Keratinocyte (primary cell): ENCODE measurements around the gene EYS. TPM values are rescaled to one million over a fixed set of nuclear protein-coding genes. Genes with fewer than 3 reads are reported as not detected.

Experiments used
- DNase-seq: peaks from one replicate; pipeline ENCODE4 v3.0.0-alpha.2; 2011; ENCODE audit warnings: low read depth, missing footprints, low spot score
- FAIRE-seq: peaks from 2 replicates; lab custom pipeline; 2011; peaks lifted over from hg19 to GRCh38; lab: Jason Lieb, UNC
- H2AFZ ChIP-seq: 2 replicates; pipeline ENCODE4 v1.6.0; 2012; ENCODE audit warnings: low read length, control low read depth, inconsistent platforms; ENCODE audit not compliant: control insufficient read depth
- H3K27ac ChIP-seq: 2 replicates; pipeline ENCODE4 v1.5.1; 2011; ENCODE audit warnings: low read length; ENCODE audit not compliant: control insufficient read depth, insufficient read depth
- H3K27me3 ChIP-seq: 3 replicates; pipeline ENCODE4 v1.6.0; 2011; ENCODE audit warnings: low read length; ENCODE audit not compliant: control insufficient read depth, insufficient read depth; ENCODE audit errors: extremely low read depth
- H3K36me3 ChIP-seq, 2 experiments: 2 replicates in 1 of 2; 3 replicates in 1 of 2; pipeline ENCODE4 v1.5.1; 2011; ENCODE audit warnings: low read length in 2 of 2, mild to moderate bottlenecking in 1 of 2; ENCODE audit not compliant: control insufficient read depth in 2 of 2, insufficient read depth in 2 of 2; ENCODE audit errors: extremely low read depth in 1 of 2
- H3K4me1 ChIP-seq: 3 replicates; pipeline ENCODE4 v1.5.1; 2011; ENCODE audit warnings: low read length; ENCODE audit not compliant: control insufficient read depth, insufficient read depth; ENCODE audit errors: extremely low read depth
- H3K4me2 ChIP-seq: 3 replicates; pipeline ENCODE4 v1.6.0; 2011; ENCODE audit warnings: low read depth, low read length; ENCODE audit not compliant: control insufficient read depth, insufficient read depth; ENCODE audit errors: extremely low read depth
- H3K4me3 ChIP-seq, 3 experiments: fragments of 200-600 bp in 1 of 3; sonication (generic) in 1 of 3; 2 replicates in 2 of 3; 3 replicates in 1 of 3; pipeline ENCODE4 v1.5.1; 2011 to 2016; ENCODE audit warnings: low read length in 3 of 3, mild to moderate bottlenecking in 3 of 3, control low read depth in 2 of 3, inconsistent platforms in 1 of 3, low read depth in 1 of 3, mixed read lengths in 1 of 3, mixed run types in 1 of 3, moderate library complexity in 1 of 3; ENCODE audit not compliant: control insufficient read depth in 2 of 3, insufficient read depth in 2 of 3; ENCODE audit errors: extremely low read depth in 1 of 3
- H3K79me2 ChIP-seq: 2 replicates; pipeline ENCODE4 v1.6.0; 2012; ENCODE audit warnings: low read length; ENCODE audit not compliant: control insufficient read depth, insufficient read depth
- H3K9ac ChIP-seq: 3 replicates; pipeline ENCODE4 v1.6.0; 2011; ENCODE audit warnings: low read length; ENCODE audit not compliant: control insufficient read depth, insufficient read depth; ENCODE audit errors: extremely low read depth
- H3K9me1 ChIP-seq: 3 replicates; pipeline ENCODE4 v1.6.0; 2011; ENCODE audit warnings: low read length; ENCODE audit not compliant: control insufficient read depth, insufficient read depth; ENCODE audit errors: extremely low read depth
- H3K9me3 ChIP-seq: 2 replicates; pipeline ENCODE4 v1.5.1; 2012; ENCODE audit warnings: low read depth, low read length; ENCODE audit not compliant: control insufficient read depth
- H4K20me1 ChIP-seq: 3 replicates; pipeline ENCODE4 v1.6.0; 2011; ENCODE audit warnings: low read length; ENCODE audit not compliant: control insufficient read depth, insufficient read depth; ENCODE audit errors: extremely low read depth
- EZH2 ChIP-seq: IDR thresholded peaks from one replicate; pipeline ENCODE4 v1.6.1; 2012; ENCODE audit warnings: inconsistent platforms, mild to moderate bottlenecking, low read length, moderate library complexity
- dilution Hi-C: fragments of 300-500 bp; cut with MboI; formaldehyde crosslinking; loops from one replicate; pipeline ENCODE4 v1.7.0; 2020; ENCODE audit warnings: low sequenced_read_pairs; ENCODE audit not compliant: extremely low pct_ligation_motif_present
- polyA plus RNA-seq, 5 experiments: library from polyadenylated mRNA; depleted of rRNA in 3 of 5; stranded (reverse) in 3 of 5; stranded (forward) in 1 of 5; unstranded in 1 of 5; fragments of >200 nt; gene quantifications; 1 replicate in 1 of 5; 2 replicates in 3 of 5; 3 replicates in 1 of 5; pipeline versions ENCODE4 v1.2.1 to v1.2.3, GENCODE V29; 2011 to 2012; ENCODE audit warnings: missing spikeins in 2 of 5, low read depth in 1 of 5, low replicate concordance in 1 of 5
- TF ChIP-seq, protein P1 (sequence below), 3 experiments: IDR thresholded peaks in 1 of 3; conservative IDR thresholded peaks in 1 of 3; optimal IDR thresholded peaks in 1 of 3; 2 replicates in 2 of 3; 3 replicates in 1 of 3; pipeline versions ENCODE3 to v1.5.1; 2011; ENCODE audit warnings: low read length in 3 of 3, mild to moderate bottlenecking in 3 of 3, moderate library complexity in 2 of 3, control low read depth in 1 of 3, inconsistent platforms in 1 of 3; ENCODE audit not compliant: insufficient read depth in 2 of 3; ENCODE audit errors: extremely low read depth in 1 of 3

EYS gene
- polyA plus RNA-seq, 1 donor (not counting 4 experiments of a cell fraction or from before 2014, with no cell fraction given), result 0.34 TPM

DNA sequence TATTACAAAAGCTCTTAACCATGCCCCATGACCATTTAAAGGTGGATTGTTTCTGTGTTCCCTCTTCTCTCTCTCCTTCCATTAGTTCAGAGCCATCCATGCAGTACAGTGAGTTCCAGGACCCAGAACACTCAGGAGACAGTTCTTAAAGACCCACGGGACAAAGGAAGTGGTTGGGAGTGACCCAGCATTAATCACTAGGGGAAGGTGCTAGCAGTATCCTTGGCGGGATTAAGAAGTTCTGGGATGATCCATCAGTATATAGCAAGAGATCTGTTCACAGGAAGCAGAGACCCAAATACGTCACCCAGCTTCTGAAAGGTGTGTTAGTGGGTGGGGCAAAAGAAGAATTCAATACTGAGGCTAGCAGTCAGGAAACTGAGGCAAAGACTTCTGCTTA, 1917.3 kb downstream of the EYS start:
- dilution Hi-C loops, result no loop called here

DNA sequence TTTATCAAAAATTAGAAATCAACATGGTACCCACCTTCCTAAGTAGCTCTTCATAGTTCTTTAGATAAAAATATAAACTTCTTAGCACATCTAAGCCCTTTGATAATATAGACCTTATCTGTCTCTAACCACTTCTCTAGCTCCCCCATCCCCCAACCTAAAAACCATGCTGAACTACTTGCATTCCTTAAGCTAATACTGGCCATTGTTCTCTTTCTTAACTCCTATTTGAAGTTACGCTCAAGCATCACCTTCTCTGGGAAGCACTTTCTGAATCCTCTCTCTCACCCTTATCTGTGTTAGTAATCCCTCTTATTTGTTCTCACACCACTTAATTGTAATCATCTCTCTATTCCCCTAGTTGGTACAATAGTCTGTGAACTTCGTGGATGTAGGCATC, 1918.5 kb downstream of the EYS start:
- H3K9me1 ChIP-seq, result no peaks in the 10 kb centered on the region
- H4K20me1 ChIP-seq, result no peaks in the 10 kb centered on the region
- dilution Hi-C loops, result no loop called here
- TF ChIP-seq, protein P1, sequence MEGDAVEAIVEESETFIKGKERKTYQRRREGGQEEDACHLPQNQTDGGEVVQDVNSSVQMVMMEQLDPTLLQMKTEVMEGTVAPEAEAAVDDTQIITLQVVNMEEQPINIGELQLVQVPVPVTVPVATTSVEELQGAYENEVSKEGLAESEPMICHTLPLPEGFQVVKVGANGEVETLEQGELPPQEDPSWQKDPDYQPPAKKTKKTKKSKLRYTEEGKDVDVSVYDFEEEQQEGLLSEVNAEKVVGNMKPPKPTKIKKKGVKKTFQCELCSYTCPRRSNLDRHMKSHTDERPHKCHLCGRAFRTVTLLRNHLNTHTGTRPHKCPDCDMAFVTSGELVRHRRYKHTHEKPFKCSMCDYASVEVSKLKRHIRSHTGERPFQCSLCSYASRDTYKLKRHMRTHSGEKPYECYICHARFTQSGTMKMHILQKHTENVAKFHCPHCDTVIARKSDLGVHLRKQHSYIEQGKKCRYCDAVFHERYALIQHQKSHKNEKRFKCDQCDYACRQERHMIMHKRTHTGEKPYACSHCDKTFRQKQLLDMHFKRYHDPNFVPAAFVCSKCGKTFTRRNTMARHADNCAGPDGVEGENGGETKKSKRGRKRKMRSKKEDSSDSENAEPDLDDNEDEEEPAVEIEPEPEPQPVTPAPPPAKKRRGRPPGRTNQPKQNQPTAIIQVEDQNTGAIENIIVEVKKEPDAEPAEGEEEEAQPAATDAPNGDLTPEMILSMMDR (optimal IDR thresholded peaks at IDR 0.05 in 1 of 3, IDR thresholded peaks at IDR 0.05 in 1 of 3, conservative IDR thresholded peaks at IDR 0.05 in 1 of 3; ENCODE audit: extremely low read depth in 1 of 3, insufficient read depth in 2 of 3, low read length in 3 of 3), result no peak
- no peak overlapping the region for H3K27ac ChIP-seq
- no peaks in the 10 kb centered on the region for H3K4me1 ChIP-seq
- H3K79me2 ChIP-seq, result no peaks in the 10 kb centered on the region
- FAIRE-seq (no peak), DNase-seq (no peak)
- H3K27me3 ChIP-seq, result no peaks in the 10 kb centered on the region
- H3K9ac ChIP-seq, result no peak overlapping the region
- no peak overlapping the region for H3K4me2 ChIP-seq
- H3K4me3 ChIP-seq, result no peak overlapping the region
- H3K9me3 ChIP-seq, result no peaks in the 10 kb centered on the region
- H3K36me3 ChIP-seq, result no peaks in the 10 kb centered on the region
- no peak overlapping the region for H2AFZ ChIP-seq

More for the DNA sequence above, 1917.3 kb downstream of the EYS start:
- Histone ChIP-seq H3K4me2 (no peak overlapping the region), H3K9me3 (no peaks in the 10 kb centered on the region), H3K27me3 (no peaks in the 10 kb centered on the region), H3K4me3 (no peak overlapping the region), H2AFZ (no peak overlapping the region), H3K9me1 (no peaks in the 10 kb centered on the region), H3K79me2 (no peaks in the 10 kb centered on the region), H4K20me1 (no peaks in the 10 kb centered on the region), H3K36me3 (no peaks in the 10 kb centered on the region), H3K4me1 (no peaks in the 10 kb centered on the region), H3K27ac (no peak overlapping the region), H3K9ac (no peak overlapping the region)
- DNase-seq (no peak), FAIRE-seq (no peak)
- no peak for TF ChIP-seq EZH2
- TF ChIP-seq, protein P1 (optimal IDR thresholded peaks at IDR 0.05 in 1 of 3, IDR thresholded peaks at IDR 0.05 in 1 of 3, conservative IDR thresholded peaks at IDR 0.05 in 1 of 3; ENCODE audit: extremely low read depth in 1 of 3, insufficient read depth in 2 of 3, low read length in 3 of 3), result no peak
